BJ (cell line): ENCODE results near the gene SLC35A4. TPM values are rescaled to one million over a fixed set of nuclear protein-coding genes. Genes with fewer than 3 reads are reported as not detected.

ENCODE experiments used
- CTCF ChIA-PET: fragments of 350-600 bp; formaldehyde crosslinking; extraction: SDS; loops from one replicate; lab custom pipeline; 2021; ENCODE audit warnings: antibody characterized with exemption, inconsistent platforms; lab: Yijun Ruan, JAX
- POLR2A ChIA-PET: fragments of 300-600 bp; sonication (Branson Sonifier 250); formaldehyde crosslinking; extraction: SDS; loops from one replicate; lab custom pipeline; 2021; ENCODE audit warnings: antibody characterized with exemption; lab: Charles Lee
- DNase-seq: peaks from one replicate; pipeline ENCODE4 v3.0.0-alpha.2; 2011; ENCODE audit warnings: low read depth
- H3K27me3 ChIP-seq: 2 replicates; pipeline ENCODE4 v1.6.0; 2011; ENCODE audit warnings: low read length; ENCODE audit not compliant: control insufficient read depth, insufficient read depth
- H3K36me3 ChIP-seq: 2 replicates; pipeline ENCODE4 v1.5.1; 2011; ENCODE audit warnings: low read length; ENCODE audit not compliant: control insufficient read depth, insufficient read depth
- H3K4me3 ChIP-seq: 2 replicates; pipeline ENCODE4 v1.5.1; 2011; ENCODE audit warnings: low read depth, mild to moderate bottlenecking, control low read depth, low read length
- CTCF ChIP-seq: IDR thresholded peaks from 2 replicates; pipeline ENCODE4 v1.5.1; 2011; ENCODE audit warnings: low read depth, mild to moderate bottlenecking, control low read depth, inconsistent platforms, low read length, moderate library complexity; ENCODE audit not compliant: insufficient read depth
- polyA plus RNA-seq: library from polyadenylated mRNA; depleted of rRNA; stranded (reverse); fragments of >200 nt; gene quantifications from 2 replicates; pipeline ENCODE4 v1.2.3, GENCODE V29; 2011

Gene SLC35A4
- polyA plus RNA-seq, 1 experiment: 101 TPM

- Histone ChIP-seq H3K4me3 (no peak overlapping the region), H3K36me3 (no peaks in the 10 kb centered on the region), H3K27me3 (peaks cover 3% of the 10 kb centered on the region)
- POLR2A ChIA-PET: no interaction called here
- DNase-seq: no peak
- TF ChIP-seq CTCF: no peak
- CTCF ChIA-PET: no interaction called here
These were observed 29.5 kb downstream of the SLC35A4 start for GRCh38 chr5:140594169-140594568.

- ChIA-PET POLR2A (no interaction called here), CTCF (interaction anchor here (0.9 to 1.1 kb wide), 2 partner anchors 11 to 12 kb away, joined by 3 to 4 read pairs; no protein-coding TSS in a partner anchor)
- H3K36me3 ChIP-seq: no peaks in the 10 kb centered on the region
- no peak overlapping the region for H3K4me3 ChIP-seq
- TF ChIP-seq CTCF: no peak
- peaks cover 3% of the 10 kb centered on the region for H3K27me3 ChIP-seq
- DNase-seq: no peak
These were observed 31.1 kb downstream of the SLC35A4 start for GRCh38 chr5:140595538-140596300.

GRCh38 chr5:140596321-140596741, 31.7 kb downstream of the SLC35A4 start:
- no peak for DNase-seq
- Histone ChIP-seq H3K36me3 (no peaks in the 10 kb centered on the region), H3K27me3 (peaks cover 3% of the 10 kb centered on the region), H3K4me3 (no peak overlapping the region)
- ChIA-PET CTCF (interaction anchor here (0.9 to 1.1 kb wide), 2 partner anchors 10 to 11 kb away, joined by 3 to 4 read pairs; no protein-coding TSS in a partner anchor), POLR2A (no interaction called here)
- TF ChIP-seq CTCF: no peak

- H3K27me3 ChIP-seq: peaks cover 3% of the 10 kb centered on the region; the same call in 1 of the 2 replicates
- H3K36me3 ChIP-seq: no peaks in the 10 kb centered on the region
- H3K4me3 ChIP-seq: no peak overlapping the region
- DNase-seq: no peak
- no peak for TF ChIP-seq CTCF
- ChIA-PET CTCF (no interaction called here), POLR2A (no interaction called here)
These were observed 34.2 kb downstream of the SLC35A4 start for GRCh38 chr5:140598836-140599235.

GRCh38 chr5:140600096-140600495, 35.5 kb downstream of the SLC35A4 start:
- DNase-seq: no peak
- CTCF ChIA-PET: interaction anchor here (1.0 kb wide), 1 partner anchor 237 kb away, joined by 3 read pairs; no protein-coding TSS in a partner anchor
- no peak overlapping the region for H3K4me3 ChIP-seq
- TF ChIP-seq CTCF: no peak
- no peaks in the 10 kb centered on the region for H3K36me3 ChIP-seq
- POLR2A ChIA-PET: no interaction called here
- H3K27me3 ChIP-seq: peaks cover 3% of the 10 kb centered on the region; the same call in 1 of the 2 replicates
